MM.1S (cell line): ENCODE data around the gene RASSF1.

ENCODE experiments used
- DNase-seq: peaks from one replicate; pipeline ENCODE4 v3.0.0-alpha.2; 2015
- H2AFZ ChIP-seq: fragments of 300-600 bp; sonication (generic); 2 replicates; pipeline ENCODE4 v1.6.0; 2016; ENCODE audit warnings: antibody characterized with exemption, low read length
- H3F3A ChIP-seq: fragments of 300-600 bp; sonication (generic); 2 replicates; pipeline ENCODE4 v1.6.1; 2016; ENCODE audit warnings: mild to moderate bottlenecking, antibody characterized with exemption, low read length, moderate library complexity, mixed read lengths; ENCODE audit not compliant: insufficient read depth
- H3K27ac ChIP-seq: fragments of 300-600 bp; sonication (generic); 2 replicates; pipeline ENCODE4 v1.5.1; 2016; ENCODE audit warnings: mild to moderate bottlenecking, low read length
- H3K27me3 ChIP-seq: fragments of 300-600 bp; sonication (generic); replicated peaks from 2 replicates; pipeline ENCODE4 v1.6.0; 2016; ENCODE audit warnings: low read length; ENCODE audit not compliant: insufficient read depth
- H3K36me3 ChIP-seq: fragments of 300-600 bp; sonication (generic); replicated peaks from 2 replicates; pipeline ENCODE4 v1.6.1; 2016; ENCODE audit warnings: mild to moderate bottlenecking, low read length, mixed read lengths; ENCODE audit not compliant: insufficient read depth
- H3K4me1 ChIP-seq: fragments of 300-600 bp; sonication (generic); 2 replicates; pipeline ENCODE4 v1.6.1; 2016; ENCODE audit warnings: low read length, mixed read lengths
- H3K4me2 ChIP-seq: fragments of 300-600 bp; sonication (generic); 2 replicates; pipeline ENCODE4 v1.6.0; 2016; ENCODE audit warnings: low read depth, low read length
- H3K4me3 ChIP-seq: fragments of 300-600 bp; sonication (generic); 2 replicates; pipeline ENCODE4 v1.5.1; 2016; ENCODE audit warnings: low read length, mixed read lengths
- H3K79me2 ChIP-seq: fragments of 300-600 bp; sonication (generic); 2 replicates; pipeline ENCODE4 v1.6.1; 2016; ENCODE audit warnings: mixed run types, low read length, mixed read lengths
- H3K9ac ChIP-seq: fragments of 300-600 bp; sonication (generic); 2 replicates; pipeline ENCODE4 v1.6.1; 2016; ENCODE audit warnings: low read length, mixed read lengths
- H3K9me2 ChIP-seq: fragments of 300-600 bp; sonication (generic); replicated peaks from 2 replicates; pipeline ENCODE4 v1.6.1; 2016; ENCODE audit warnings: mild to moderate bottlenecking, low read length, mixed read lengths; ENCODE audit not compliant: insufficient read depth
- H3K9me3 ChIP-seq: fragments of 300-600 bp; sonication (generic); replicated peaks from 2 replicates; pipeline ENCODE4 v1.6.1; 2016; ENCODE audit warnings: mild to moderate bottlenecking, low read length, mixed read lengths; ENCODE audit not compliant: insufficient read depth
- H4K20me1 ChIP-seq: fragments of 300-600 bp; sonication (generic); 2 replicates; pipeline ENCODE4 v1.6.1; 2016; ENCODE audit warnings: mild to moderate bottlenecking, low read length, moderate library complexity, mixed read lengths; ENCODE audit not compliant: insufficient read depth
- EZH2 ChIP-seq: fragments of 300-600 bp; sonication (generic); optimal IDR thresholded peaks from 2 replicates; pipeline ENCODE3; 2017; ENCODE audit warnings: low read depth, mild to moderate bottlenecking, antibody characterized with exemption, low read length, mixed read lengths
- EZH2phosphoT487 ChIP-seq: fragments of 300-600 bp; sonication (generic); IDR thresholded peaks from 2 replicates; pipeline ENCODE4 v1.6.1; 2018; ENCODE audit warnings: antibody characterized with exemption, low read length
- TF ChIP-seq, protein P1 (sequence below): fragments of 300-600 bp; sonication (generic); IDR thresholded peaks from 2 replicates; pipeline ENCODE4 v1.5.1; 2016; ENCODE audit warnings: antibody characterized with exemption, low read length, mixed read lengths

The RASSF1 gene

DNA sequence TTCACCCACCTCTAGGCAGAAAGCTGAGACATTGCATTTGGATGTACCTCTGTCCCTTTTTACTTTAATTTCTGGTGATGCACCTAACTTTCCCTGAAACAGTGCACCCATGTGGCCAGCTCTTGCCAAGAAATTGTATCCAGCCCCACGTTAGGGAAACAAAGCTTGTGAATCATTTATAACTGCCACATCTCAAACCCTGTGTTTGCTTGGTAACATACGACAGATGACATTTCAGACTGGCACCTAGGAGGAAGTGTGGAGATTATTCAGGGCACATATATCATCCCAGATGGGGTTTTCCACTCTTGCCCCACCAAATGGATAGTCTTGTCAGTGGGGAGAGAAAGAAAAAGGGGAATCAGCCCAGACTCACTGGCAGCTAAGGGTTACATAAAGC, 12.1 kb upstream of the RASSF1 start:
- DNase-seq = no peak

DNA sequence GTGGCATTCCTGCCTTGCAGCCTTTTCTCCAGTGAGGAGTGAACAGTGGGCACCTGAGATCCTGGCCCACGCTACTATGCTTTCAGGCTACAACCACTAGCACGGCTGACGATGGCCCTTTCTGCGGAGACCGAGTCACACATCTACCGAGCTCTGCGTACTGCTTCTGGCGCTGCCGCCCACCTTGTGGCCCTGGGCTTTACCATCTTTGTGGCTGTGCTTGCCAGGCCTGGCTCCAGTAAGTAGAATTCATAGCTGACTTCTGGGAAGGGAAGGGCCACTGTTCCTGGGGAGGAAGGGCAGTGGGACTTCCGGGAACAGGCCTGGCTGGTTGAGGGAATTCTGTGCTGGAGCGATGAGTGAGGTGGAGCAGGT, 10.7 kb upstream of the RASSF1 start:
- Histone ChIP-seq H3K9me2 (no peaks in the 10 kb centered on the region), H3F3A (0 out of 2 replicates have a peak, but pooled peaks cover 8% of the 10 kb centered on the region), H3K4me3 (peak overlapping the region; percentile 81), H3K36me3 (peaks cover 4% of the 10 kb centered on the region; the same call in 1 of the 2 replicates), H3K27me3 (no peaks in the 10 kb centered on the region), H4K20me1 (no peaks in the 10 kb centered on the region), H3K9me3 (no peaks in the 10 kb centered on the region), H3K4me1 (peaks cover 18% of the 10 kb centered on the region), H2AFZ (peak overlapping the region; percentile 87; the same call in 1 of the 2 replicates), H3K27ac (no peak overlapping the region), H3K79me2 (peaks cover 65% of the 10 kb centered on the region), H3K4me2 (peak overlapping the region; percentile 99), H3K9ac (peak overlapping the region; percentile 82)
- DNase-seq = no peak
- TF ChIP-seq EZH2phosphoT487 = no peak

More for the DNA sequence above, 12.1 kb upstream of the RASSF1 start:
- no peak overlapping the region for H2AFZ ChIP-seq
- H3K9me2 ChIP-seq = no peaks in the 10 kb centered on the region
- H3F3A ChIP-seq = 0 out of 2 replicates have a peak, but pooled peaks cover 6% of the 10 kb centered on the region
- peaks cover 33% of the 10 kb centered on the region for H3K4me1 ChIP-seq
- no peaks in the 10 kb centered on the region for H4K20me1 ChIP-seq
- TF ChIP-seq EZH2phosphoT487 = no peak
- TF ChIP-seq, protein P1, sequence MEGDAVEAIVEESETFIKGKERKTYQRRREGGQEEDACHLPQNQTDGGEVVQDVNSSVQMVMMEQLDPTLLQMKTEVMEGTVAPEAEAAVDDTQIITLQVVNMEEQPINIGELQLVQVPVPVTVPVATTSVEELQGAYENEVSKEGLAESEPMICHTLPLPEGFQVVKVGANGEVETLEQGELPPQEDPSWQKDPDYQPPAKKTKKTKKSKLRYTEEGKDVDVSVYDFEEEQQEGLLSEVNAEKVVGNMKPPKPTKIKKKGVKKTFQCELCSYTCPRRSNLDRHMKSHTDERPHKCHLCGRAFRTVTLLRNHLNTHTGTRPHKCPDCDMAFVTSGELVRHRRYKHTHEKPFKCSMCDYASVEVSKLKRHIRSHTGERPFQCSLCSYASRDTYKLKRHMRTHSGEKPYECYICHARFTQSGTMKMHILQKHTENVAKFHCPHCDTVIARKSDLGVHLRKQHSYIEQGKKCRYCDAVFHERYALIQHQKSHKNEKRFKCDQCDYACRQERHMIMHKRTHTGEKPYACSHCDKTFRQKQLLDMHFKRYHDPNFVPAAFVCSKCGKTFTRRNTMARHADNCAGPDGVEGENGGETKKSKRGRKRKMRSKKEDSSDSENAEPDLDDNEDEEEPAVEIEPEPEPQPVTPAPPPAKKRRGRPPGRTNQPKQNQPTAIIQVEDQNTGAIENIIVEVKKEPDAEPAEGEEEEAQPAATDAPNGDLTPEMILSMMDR = peak; percentile 31
- no peak for TF ChIP-seq EZH2
- H3K27ac ChIP-seq = no peak overlapping the region
- no peak overlapping the region for H3K9ac ChIP-seq
- H3K27me3 ChIP-seq = no peaks in the 10 kb centered on the region
- peaks cover 79% of the 10 kb centered on the region for H3K79me2 ChIP-seq
- no peaks in the 10 kb centered on the region for H3K9me3 ChIP-seq
- no peak overlapping the region for H3K4me2 ChIP-seq
- H3K36me3 ChIP-seq = peaks cover 11% of the 10 kb centered on the region; the same call in 1 of the 2 replicates
- no peak overlapping the region for H3K4me3 ChIP-seq

DNA sequence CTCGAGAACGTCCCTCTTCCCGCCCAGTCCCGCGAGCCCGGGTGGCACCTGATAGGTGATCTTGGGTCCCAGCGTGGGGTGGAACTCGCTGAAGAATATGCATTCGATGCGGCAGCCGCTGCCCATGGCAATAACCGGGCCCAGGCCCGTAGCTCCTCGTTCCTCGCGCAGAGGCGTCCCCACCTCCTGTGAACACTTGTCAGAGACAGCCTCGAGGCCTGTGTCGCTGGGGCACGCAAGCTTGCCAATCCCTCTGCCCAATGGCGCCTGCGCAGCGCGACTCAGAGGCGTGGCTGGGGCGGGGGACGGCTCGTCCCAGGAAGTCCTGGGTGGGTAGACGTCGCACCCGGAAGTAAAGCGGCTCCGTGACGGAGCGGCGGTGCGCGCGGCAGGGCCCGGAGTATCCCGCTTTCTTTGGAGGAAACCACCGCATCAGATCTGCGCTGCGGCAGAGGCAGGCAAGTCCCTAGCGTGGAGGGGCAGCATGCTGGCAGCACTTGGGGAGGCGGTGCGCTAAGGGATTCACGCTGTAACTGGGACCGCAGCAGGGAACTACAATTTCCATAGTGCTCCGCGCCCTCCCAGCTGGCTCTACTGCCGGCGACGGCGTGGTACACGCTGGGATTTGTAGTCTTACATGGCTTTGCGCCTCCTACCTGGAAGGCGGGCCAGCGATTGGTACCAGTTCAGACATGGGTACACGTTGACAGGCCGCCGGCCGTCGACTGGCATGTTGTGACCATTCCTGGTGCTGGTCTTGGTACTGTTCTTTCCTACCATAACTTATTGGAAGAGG, 10.1 kb upstream of the RASSF1 start, which contains the start of the genes CYB561D2 and NPRL2:
Gene CYB561D2, plus strand, starts transcription at position 336 of the 796 bp plus-strand sequence. CDS start 572 bp downstream, outside the sequence.
Gene NPRL2, minus strand, starts transcription at position 249 of the 796 bp plus-strand sequence. Its CDS starts 123 bp downstream, at position 126.
- H3K27me3 ChIP-seq = no peaks in the 10 kb centered on the region
- DNase-seq = peak; percentile 98
- peaks cover 59% of the 10 kb centered on the region for H3K79me2 ChIP-seq
- peak within 1 kb of the TSS; percentile 99 for H3K4me2 ChIP-seq
- H3K4me1 ChIP-seq = peaks cover 19% of the 10 kb centered on the region; the same call in 1 of the 2 replicates
- H3K9me2 ChIP-seq = no peaks in the 10 kb centered on the region
- H3K9me3 ChIP-seq = no peaks in the 10 kb centered on the region
- TF ChIP-seq EZH2phosphoT487 = no peak
- no peak for TF ChIP-seq EZH2
- TF ChIP-seq, protein P1 = no peak
- H3K9ac ChIP-seq = peak within 1 kb of the TSS; percentile 82
- no peaks in the 10 kb centered on the region for H4K20me1 ChIP-seq
- peak within 1 kb of the TSS; percentile 81 for H3K4me3 ChIP-seq
- H2AFZ ChIP-seq = peak within 1 kb of the TSS; percentile 87
- 0 out of 2 replicates have a peak, but pooled peaks cover 8% of the 10 kb centered on the region for H3F3A ChIP-seq
- H3K27ac ChIP-seq = peak within 1 kb of the TSS; percentile 74
- H3K36me3 ChIP-seq = peaks cover 1% of the 10 kb centered on the region; the same call in 1 of the 2 replicates
